Body of pancreas (tissue), 4 donors: ENCODE data around the gene TAS2R20.

Experiments
- CTCF ChIP-seq, 7 experiments: fragments of 450-650 bp in 4 of 7; fragments of 200-600 bp in 3 of 7; sonication (generic) in 3 of 7; IDR thresholded peaks; one replicate each; pipeline ENCODE4 v1.5.1; 2016 to 2019; ENCODE audit warnings: antibody characterized with exemption in 7 of 7
- POLR2A ChIP-seq, 3 donors: fragments of 450-650 bp; IDR thresholded peaks; one replicate each; pipeline ENCODE4 v1.6.1; 2016; ENCODE audit warnings: antibody characterized with exemption in 3 of 3, mild to moderate bottlenecking in 2 of 3

DNA sequence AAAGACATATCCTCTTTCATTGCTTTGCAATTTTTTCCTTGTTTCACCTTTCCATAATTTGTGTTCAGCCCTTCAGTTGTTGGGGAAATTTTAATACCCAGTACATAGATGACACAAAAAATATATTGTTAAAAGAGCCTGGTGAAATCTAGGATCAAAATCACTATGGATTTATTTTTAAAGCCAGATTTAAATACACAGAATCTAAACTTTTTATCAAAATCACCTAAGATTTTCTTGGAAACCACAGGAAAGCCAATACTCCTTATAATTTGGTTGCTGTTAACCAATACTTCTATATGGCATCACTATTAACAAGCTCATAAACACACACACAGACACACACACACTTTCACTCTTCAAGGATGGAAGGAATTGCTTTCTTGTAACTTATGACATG, at the start of gene TAS2R20:
- no peak for TF ChIP-seq POLR2A (IDR thresholded peaks at IDR 0.05)
- TF ChIP-seq CTCF (IDR thresholded peaks at IDR 0.05) = no peak
